GM19328 (cell line): ENCODE data around the gene INS.

Experiments
- ATAC-seq: cut with Tn5 transposase; IDR thresholded peaks from one replicate; pipeline ENCODE4 v1.9.1; 2021; ENCODE audit warnings: mild to moderate bottlenecking, moderate library complexity; ENCODE audit not compliant: unreplicated experiment

Gene INS

DNA sequence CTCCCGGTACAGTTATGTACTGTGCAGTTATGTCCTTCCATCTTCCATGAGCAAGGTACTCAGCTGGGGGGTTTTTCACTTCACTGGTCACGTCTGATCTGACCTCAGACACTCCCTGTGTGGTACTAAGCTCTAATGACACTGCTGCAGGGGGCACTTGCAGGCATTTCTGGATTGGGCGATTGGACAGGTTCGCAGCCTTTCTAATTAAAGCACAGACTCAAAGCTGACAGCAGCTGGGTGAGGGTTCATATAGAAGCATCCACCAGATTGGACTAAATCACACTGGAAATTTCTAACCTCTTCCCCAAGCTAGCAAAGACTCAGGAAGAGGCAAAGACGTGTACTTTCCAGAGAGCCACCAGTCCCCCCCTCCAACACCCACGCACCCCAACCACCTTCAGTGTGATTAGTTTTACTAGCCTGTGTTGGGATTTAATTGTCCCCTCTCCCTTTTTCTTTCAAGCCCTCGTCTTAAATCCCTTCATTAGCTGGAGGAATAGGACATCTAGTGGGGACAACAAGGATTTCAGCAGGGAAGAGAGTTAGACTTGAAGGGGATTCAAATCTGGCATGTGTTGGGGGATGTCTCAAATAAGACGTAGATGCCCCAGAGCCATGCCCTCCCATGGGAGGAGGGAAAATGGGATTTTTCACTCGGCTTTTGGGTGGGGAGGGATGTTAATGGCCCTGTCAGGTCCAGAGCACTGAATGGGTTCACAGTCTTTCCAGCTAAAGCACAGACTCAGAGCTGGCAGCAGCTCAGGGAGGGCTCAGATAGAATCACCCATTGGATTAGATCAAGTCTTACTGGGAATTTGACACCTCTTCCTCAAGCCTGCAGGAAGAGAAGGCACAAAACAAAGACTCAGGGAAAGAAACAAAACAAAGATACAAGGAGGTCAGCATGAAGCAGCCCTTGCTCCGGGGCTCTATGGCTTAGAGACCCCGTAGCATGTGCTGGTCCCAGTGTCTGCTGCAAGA lies 10.9 kb downstream of the INS start:
- no peak for ATAC-seq

- no peak for ATAC-seq
Observed at GRCh38 chr11:2149460-2149859, 11.5 kb downstream of the INS start.

DNA sequence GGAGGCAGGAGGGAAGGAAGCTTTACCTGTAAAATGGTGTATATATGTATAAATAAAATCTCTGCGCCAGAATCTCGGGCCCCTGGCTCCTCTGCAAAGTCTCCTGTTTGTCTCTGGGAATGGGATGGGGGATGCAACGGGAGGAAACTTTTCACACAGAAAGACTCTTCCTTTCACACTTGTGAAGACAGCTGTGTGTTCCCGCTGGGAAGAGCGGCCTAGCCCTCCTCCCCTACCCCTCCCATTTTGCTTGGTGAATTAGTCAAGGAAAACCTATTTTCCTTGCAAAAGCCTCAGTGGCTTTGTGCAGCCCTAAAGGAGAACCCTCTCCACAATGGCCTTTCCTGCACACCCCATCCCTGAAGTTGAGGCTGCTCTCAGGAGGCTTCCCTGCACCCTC lies 12.4 kb downstream of the INS start:
- no peak for ATAC-seq

- ATAC-seq = no peak
Observed at GRCh38 chr11:2147391-2147790, 13.6 kb downstream of the INS start.

DNA sequence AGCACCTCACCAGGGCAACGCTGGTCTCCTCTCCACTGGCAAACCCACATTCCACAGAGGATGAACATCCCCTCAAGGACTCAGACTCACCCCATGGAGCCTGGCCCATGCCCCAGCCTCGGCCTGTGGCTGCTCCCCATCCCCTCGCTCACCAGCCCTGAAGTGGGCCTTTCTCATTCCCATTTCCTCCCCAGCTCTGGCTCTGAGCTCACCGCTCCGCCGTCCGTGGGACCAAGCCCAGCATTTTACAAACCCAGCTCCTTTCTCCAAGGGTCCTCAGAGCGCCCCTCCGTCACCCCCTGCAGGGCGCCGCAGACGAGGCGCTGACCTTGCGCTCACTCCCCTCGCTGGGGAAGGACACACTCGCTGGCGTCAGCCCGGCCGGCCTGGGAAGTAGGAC lies 15.0 kb downstream of the INS start:
- no peak for ATAC-seq

- ATAC-seq = no peak
Observed at GRCh38 chr11:2144544-2145248, 16.3 kb downstream of the INS start.

- ATAC-seq = no peak
Observed at GRCh38 chr11:2143799-2144543, 17.0 kb downstream of the INS start.

GRCh38 chr11:2143477-2143798 lies 17.6 kb downstream of the INS start:
- no peak for ATAC-seq

GRCh38 chr11:2142762-2143202 lies 18.2 kb downstream of the INS start:
- no peak for ATAC-seq

- no peak for ATAC-seq
Observed at GRCh38 chr11:2142300-2142759, 18.7 kb downstream of the INS start.

DNA sequence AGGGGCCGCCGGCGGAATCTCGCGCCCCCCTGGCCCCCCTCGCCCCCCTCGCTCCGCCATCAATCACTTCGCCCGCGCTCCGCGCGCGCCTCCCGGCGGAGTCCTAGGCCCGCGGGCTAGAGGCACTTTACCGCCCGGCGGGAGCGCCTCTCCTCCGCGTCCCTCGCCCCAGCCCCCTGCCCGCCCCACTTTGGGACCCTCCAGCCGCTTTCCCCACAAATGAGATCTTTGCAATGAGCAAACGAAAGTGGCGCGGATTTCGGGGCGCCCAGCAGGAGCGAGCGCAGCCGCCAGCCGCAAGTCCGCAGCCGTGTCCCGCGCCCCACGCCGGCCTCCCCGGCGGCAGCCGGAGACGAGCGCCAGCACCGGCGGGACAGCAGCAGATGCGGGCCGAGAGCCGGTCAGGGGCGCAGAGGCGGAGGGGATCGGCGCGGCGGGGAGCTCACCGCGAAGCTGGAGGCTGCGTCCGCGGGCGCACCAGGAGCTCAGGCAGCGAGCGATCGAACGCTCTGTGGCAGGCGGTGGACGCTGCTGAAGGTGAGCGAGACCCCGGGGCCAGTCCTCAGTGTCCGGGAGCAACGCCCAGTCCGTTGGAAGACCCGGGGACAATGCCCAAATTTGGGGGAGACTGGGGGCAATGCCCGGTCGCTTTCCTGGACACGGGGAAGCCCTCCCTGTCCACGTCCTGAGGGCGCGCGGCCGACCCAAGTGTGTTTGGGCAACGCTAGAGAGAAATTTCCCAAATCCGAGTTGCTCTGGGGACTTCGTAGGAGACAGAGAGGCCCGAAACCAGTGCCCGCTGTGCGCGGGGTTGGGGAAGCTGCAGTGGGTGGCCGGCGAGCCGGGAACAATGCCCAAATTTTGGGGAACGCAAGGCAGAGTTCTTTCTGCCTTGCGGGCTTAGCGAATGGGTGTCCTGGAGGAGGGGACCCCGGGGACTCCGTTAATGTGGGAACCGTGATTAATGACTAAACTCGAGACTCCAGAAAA lies 20.3 kb downstream of the INS start:
- ATAC-seq = no peak

- no peak for ATAC-seq
Observed at GRCh38 chr11:2139621-2140337, 21.2 kb downstream of the INS start.

DNA sequence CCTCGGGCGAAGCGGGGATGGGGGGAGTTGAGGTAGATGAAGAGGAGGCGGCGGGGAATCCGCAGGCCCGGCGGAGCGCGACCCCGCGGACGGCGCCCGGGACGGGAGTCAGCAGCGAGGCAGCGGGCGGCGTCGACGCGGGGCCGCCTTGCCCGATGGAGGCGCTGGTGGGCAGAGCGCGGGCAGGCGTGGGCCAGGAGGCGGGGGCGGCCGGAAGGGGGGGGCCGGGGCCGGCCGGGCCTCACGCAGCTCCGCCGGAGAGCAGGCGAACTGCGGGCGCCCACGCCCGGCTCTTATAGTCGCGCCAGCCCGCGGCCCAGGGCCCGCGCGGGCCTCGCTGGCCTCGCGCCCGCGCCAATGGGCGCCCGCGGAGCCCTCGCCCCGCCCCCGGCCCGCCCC lies 21.9 kb downstream of the INS start, which contains the start of gene IGF2:
IGF2 (minus strand) TSS at position 267 of the 399 bp plus-strand sequence. CDS start 3,866 bp downstream, outside the sequence.
- no peak for ATAC-seq

DNA sequence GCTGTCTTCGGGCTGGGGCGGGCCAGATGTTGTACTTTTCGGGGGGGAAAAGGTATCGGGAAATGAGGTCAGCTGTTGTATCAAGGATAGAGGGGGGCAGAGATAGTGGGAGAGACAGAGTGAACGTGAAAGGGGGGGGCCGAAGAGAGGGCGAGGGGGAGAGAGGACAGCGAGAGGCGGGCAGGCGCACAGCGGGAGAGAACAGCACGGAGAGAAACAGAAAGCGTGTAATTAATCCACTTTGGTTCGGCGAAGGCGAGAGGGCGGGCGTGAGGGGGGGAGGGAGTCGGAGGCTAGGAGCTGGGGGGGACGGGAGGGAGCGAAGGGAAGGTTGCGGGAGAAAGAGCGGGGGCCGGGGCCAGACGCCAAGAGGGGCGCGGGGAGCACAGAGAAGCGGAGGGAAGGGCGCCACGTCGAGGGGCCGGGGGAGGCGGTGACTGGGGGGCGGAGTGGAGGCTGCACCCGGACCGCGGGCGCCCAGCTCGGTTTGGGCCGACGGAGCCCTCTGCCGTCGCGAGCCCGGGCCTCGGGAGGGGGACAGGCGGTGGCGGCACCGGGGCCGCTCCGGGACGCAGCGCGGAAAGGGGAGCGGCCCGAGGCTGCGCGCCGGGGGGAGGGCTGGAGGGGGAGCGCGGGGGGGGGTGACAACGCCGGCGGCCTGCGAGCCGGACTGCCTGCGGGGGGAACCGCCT lies 22.4 kb downstream of the INS start:
- no peak for ATAC-seq

DNA sequence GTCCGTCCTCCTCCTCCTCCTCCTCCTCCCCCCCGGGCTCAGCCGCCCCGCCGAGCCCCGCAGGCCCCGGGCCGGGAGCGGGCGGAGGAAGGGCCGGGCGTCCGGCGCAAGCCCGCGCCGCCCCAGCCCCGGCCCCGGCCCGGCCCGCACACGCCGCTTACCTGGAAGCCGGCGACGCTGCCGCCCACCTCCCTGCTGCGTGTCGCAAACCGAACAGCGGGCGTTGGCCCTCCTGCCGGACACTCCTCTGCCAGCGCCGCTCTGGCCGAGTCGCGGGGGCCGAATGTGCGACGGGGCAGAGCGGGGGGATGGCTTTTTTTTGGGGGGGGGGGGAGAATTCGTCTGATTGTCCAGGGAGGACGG lies 23.0 kb downstream of the INS start:
- ATAC-seq = no peak

DNA sequence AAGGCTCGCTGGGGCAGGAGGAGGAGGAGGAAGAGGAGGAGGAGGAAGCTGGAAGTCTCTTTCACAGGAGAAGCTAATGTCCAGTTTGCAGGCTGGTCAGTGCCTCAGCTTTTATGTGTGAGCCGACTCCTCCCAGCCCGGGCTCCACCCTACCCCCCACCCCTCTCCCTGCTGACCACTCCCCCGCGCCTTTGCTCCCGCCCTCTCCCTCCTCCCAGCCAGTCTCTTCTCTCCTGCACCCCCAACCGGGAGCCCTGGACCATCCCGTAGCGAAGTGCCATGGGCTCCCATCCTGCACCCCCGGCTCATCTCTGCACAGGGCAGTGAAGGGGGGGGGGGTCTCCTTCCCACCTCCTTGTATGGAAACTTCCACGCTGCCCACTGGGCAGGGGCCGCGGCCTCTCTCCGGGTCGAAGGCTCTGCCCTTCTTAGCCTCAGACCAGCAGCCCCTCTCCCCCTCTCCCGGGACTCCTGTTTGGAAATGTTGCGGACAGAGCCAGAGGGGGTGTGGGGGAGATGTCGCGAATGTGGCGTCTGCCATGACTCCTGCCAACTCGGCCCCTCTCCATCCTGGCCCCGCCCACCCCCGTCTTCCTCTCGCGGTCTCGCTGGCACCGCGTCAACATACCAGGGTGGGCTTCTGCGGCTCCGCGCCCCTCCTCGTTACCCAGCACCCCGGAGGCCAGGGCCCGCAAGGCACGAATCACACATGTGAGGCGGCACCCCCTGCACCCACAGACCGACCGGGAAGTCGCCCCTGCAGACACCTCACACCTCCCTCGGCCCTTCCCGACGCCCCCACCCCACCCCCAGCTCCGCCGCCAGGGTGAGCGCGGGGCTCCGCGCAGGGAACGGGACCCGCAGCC lies 23.6 kb downstream of the INS start:
- no peak for ATAC-seq

DNA sequence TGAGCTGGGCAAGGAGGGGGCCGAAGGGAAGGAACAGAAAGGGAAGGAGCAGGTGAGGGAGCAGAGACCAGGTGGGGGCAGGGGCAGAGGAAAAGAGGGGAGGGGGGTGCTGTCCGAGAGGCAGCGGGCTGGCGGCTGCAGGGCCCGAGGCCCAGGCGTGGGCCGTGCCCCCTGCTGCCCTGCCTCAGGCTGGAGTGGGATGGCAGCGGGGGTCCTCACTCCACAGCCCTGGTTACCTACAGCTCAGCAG lies 24.1 kb downstream of the INS start:
- ATAC-seq = no peak
